OCI-M2 (cell line): ENCODE data around the gene TNS3.

ENCODE experiments used
- DNase-seq: peaks from one replicate; lab custom pipeline; 2025; ENCODE audit not compliant: unreplicated experiment; lab: John Stamatoyannopoulos, UW

The TNS3 gene

DNA sequence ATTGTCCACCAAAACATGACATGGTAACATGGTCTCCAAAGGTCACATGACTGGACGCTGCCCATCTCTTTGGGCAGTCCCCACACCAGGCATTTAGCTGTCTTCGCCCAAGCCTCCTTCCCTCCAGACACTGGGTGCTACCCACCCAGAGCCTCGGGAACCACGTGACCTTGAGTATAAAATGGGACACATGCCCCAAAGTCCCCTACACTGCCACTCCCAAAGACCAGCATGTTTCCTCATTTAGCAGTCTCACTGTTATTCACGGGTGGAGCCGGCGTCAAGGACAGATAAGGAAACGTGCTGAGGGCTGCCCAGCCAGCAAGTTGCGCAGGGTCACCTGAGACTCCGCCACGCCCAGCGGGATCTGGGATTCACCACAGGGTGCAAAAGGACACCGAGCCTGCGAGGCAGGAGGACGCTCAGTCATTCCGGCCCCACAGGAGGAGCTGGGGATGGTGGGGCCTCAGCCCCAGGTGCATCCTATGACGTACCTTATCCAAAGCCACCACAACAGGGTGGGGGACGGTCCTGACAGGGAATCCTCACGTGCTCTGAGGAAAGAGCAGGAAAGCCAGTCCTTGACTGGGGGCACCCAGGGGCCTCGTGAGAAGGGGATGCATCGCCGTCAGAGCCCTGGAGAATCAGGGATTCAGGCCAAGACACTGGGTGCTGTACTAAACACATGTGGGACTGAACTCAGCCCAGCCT lies 226.9 kb downstream of the TNS3 start:
- DNase-seq, result no peak

GRCh38 chr7:47354071-47354470 lies 227.8 kb downstream of the TNS3 start:
- no peak for DNase-seq

- DNase-seq, result no peak
Measured at GRCh38 chr7:47352394-47352968, 229.4 kb downstream of the TNS3 start.

DNA sequence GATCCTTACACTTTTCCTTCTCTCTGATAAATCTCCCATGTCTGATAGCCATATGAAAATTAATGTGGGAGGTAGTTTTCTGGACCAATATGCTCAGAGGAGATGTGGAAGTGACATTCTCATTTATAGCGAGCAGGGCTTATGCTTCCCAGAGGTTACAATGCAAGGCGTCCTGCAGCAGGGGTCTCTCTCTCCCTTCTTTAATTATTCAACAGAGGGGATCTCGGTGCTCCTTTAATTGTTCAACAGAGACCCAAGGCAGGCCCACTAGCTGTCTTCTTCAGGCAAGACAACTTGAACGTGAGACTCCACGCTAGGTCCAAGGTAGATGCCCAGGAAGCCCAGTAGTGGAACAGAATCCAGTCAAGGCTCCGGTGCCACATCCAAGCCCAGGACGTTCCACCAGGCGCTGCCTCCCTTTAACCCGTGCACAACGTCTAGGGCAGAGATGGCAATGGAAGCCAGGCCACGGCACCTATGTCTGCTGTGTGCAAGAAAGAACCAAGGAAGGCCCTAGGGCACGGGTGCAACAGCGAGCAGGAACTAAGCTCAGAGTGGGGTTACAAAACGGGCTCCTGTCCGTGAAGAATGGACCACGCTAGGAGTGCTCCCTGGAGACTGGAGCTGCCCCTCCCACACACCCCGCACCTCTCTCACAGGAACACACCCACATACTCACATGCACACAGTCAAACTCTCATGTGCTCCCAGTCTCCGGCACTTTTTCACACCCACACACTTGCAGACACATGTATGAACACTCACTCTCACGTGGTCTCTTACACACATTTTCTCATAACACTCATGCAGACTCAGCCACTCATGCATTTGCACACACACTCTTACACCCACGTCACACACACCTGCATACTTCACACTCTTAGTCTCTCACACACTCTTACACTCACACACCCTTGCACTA lies 230.4 kb downstream of the TNS3 start:
- no peak for DNase-seq

- no peak for DNase-seq
Measured at GRCh38 chr7:47350425-47350824, 231.5 kb downstream of the TNS3 start.

- no peak for DNase-seq
Measured at GRCh38 chr7:47349401-47349800, 232.5 kb downstream of the TNS3 start.

- DNase-seq, result no peak
Measured at GRCh38 chr7:47347816-47348385, 234.0 kb downstream of the TNS3 start.

GRCh38 chr7:47347346-47347745 lies 234.6 kb downstream of the TNS3 start:
- no peak for DNase-seq

- DNase-seq, result no peak
Measured at GRCh38 chr7:47346377-47346914, 235.5 kb downstream of the TNS3 start.

GRCh38 chr7:47345857-47346298 lies 236.0 kb downstream of the TNS3 start:
- no peak for DNase-seq

DNA sequence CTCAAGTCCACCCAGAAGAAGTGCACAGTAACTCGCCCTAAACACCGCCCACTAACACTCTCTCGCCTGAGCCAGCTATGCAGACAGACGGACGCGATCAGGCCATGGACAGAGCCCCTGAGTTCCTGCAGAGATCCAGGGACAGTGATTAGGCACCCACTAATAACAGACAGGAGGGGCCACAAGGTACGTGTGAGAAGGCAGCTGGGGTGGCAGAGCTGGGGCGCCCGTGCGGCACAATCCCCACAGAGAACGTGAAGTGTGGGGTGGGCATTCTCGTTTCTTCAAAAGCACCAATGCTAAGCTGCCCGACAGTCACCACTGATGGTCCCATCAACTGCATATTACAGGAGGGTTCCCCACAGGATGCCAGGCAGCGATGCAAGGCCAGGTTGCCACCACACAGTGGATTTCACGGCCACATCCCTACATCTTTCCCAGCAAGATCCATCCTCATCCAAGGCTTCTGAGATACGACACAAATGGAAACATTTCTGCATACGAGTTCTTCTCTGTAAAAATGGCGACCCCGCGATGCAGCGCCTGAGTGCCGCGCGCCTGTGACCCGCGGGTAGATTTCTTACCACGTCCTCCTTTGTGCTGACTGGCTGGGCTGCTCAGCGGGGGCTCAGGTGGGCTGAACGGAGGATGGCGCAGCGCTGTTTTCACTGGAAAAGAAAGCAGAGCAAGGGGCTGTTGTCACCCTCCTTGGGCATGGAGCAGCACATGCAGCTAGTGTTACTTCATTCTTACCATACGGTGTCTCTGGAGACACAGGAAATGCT lies 237.5 kb downstream of the TNS3 start:
- no peak for DNase-seq

DNA sequence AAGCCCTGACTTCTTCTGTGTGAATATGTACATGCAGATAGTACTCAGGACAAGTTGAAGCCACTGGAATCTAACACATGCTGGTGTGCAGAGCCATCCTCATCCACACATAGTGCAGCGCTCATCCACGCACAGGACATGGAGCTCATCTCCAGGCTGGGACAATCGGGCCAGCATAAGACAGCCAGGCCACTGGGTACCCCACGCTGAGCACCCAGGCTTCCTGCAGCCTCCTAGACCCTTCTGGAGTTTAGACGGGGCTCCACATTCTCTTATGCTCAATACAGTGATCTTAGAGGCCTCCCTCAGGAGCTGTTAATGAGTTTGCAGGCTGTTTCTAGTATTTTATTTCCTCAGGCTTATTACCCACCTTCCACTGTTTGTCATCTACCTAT lies 238.9 kb downstream of the TNS3 start:
- no peak for DNase-seq

GRCh38 chr7:47342296-47343060 lies 239.4 kb downstream of the TNS3 start:
- DNase-seq, result no peak

DNA sequence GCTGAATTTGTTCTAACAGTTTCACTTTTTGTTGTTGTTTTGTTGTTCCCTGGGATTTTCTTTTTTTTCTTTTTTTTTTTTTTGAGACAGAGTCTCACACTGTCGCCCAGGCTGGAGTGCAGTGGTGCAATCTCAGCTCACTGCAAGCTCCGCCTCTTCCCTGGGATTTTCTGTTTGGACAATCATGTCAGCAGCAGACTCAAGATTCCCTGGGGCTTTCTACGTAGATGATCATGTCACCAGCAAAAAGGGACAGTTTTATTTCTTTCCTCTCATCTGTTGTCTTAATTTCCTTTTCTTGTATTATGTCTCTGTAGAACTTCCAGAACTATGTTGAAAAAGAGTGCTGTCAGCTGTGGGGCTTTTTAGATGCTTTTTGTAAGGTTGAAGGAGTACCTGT lies 241.4 kb downstream of the TNS3 start:
- no peak for DNase-seq

- no peak for DNase-seq
Measured at GRCh38 chr7:47338026-47338425, 243.9 kb downstream of the TNS3 start.

DNA sequence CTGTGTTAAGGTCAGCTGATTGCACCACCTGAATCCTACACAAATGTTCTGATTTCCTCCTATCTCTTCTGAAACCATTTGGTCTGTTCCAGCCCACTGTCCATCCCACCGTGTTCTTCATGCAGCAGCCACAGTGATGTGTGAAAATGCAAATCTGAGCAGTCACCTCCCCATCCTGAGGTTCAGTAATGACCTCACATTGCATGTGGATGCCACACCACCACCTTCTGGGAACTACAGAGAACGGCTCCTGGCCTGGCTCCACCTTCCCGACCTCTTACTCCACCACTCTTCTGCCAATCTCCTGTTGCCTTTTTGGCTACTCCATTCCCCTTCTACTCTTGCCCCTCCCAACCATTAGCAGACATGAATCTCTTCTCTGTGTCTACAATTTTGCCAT lies 244.4 kb downstream of the TNS3 start:
- DNase-seq, result no peak

DNA sequence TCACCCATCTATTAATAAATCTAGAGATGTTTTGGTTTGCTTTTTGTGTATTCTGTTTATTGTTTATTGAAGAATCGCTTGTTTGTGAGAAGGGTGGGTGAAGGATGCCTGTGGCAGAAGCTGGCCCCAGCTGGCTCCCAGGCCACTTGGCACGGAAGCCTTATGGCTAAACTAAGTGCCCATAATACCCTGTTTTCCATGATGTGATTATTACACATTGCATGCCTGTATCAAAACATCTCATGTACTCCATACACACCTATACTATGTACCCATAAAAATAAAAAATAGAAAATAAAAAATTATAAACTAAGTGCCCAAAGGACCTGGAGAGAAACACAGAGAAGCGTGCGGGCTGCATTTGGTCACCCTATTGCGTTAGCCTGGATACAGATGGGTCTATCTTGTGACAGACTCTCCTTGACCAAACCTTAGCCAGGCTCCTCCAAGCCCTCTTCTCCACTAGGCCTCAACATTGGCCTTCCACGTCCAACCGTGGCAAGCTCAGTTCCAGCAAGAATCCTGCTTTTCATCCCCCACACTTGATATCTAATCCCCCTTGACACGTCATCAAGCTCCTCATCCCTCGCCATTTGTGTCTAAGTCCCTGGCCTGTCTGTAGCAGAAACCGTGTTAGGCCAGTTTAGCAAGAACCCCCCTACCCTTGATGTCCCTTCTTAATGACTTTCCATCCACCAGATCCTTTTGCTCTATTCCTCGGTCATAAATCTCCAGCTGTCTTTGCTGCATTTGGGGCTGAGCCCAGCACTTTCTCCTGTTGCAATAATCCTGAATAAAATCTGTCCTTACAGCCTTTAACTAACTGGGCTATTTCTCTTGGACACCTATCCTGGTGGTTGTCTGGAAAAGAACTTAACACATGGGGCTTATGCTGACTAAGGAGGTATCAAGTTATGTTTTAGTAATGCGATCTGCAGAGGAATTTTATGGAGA lies 245.2 kb downstream of the TNS3 start:
- DNase-seq, result no peak

DNA sequence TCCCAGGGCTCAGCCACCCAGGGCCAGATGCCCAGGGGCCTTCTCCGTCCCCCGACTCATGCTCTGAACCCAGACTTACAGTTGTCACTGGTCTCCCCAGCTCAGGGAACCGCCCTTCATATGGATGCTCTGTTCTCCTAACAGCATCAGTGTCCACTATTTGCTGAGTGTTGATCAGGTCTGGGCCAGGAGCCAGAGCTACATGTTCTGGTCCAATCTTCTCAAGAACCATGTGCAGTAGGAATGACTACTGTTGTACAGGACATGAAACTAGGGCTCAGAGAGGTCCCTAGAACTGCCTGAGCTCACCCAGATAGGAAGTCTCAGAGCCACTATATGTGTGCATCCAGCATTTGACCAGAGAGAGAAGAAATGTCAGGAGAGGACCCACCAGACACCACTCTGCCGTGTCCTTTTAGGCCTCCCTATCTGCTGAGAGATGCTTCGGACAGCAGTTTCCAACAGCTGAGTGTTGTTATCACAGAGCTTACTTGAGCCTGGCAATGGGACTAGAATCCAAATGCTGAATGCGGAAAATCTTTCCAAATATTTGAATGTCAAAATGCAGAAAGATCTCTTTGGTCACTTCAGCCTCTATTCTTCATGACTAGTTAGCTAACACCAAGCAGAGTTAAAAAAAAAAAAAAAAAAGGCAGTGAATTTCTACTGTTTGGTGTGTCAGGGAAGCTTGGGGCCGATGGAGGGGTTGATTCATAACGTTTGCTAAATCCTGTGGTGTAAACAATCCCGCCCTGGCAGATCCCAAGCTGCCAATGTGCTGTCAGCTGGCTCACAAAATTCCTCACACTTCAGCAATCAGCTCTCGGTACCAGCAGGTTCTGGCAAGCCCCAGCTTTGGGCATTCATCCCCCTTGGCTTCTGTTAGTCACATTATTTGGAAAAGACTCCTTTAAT lies 246.1 kb downstream of the TNS3 start:
- no peak for DNase-seq
